ENCODE measurements around the gene CDH23. TPM values are rescaled to one million over a fixed set of nuclear protein-coding genes. Genes with fewer than 3 reads are reported as not detected.
"Not testable (repeated sequence)": the region's sequence is repeated elsewhere in the genome, so short reads cannot be mapped to it uniquely, and the experiment has no call there.

The CDH23 gene
- 20.1 TPM for total RNA-seq

GRCh38 chr10:71396711-71397295 lies at the start of gene CDH23:
Gene CDH23, plus strand, starts transcription at chr10:71396920. Its CDS starts 42,912 bp downstream, at chr10:71439832.
- ATAC-seq = peak; percentile 57
- DNase-seq (ENCODE audit: low spot score) = peak; percentile 77
- intact Hi-C loops (cut with DNase I) = loop anchor here (5.0 kb wide), 1 partner anchor 170 kb away; no protein-coding TSS in a partner anchor

GRCh38 chr10:71347587-71348395 lies 48.9 kb upstream of the CDH23 start:
- no peak for ATAC-seq
- no peak for DNase-seq (ENCODE audit: low spot score)
- intact Hi-C loops (cut with DNase I) = no loop called here

DNA sequence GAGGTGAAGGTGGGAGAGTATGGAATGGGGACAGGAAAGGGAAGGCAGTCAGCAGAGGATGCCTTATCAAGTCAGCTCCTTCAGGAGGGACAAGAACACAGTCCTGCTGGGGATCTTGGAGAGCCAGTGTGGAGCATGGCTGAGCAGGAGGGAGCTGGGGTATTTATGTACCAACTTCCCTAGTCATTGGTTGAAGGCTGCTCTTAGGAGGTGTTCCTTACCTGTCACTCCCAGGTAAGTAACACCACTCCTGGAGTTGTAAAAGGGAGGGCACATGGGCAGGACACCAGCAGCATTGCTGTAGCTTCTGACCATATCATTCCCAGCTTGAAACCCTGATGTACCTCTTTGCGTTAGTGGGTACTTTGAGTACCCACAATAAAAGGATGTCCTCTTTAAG lies 47.9 kb upstream of the CDH23 start:
- DNase-seq (ENCODE audit: low spot score) (no peak), ATAC-seq (no peak)
- intact Hi-C loops (cut with DNase I) = no loop called here

GRCh38 chr10:71349406-71349805 lies 47.3 kb upstream of the CDH23 start:
- no peak for DNase-seq (ENCODE audit: low spot score)
- no peak for ATAC-seq
- intact Hi-C loops (cut with DNase I) = no loop called here

DNA sequence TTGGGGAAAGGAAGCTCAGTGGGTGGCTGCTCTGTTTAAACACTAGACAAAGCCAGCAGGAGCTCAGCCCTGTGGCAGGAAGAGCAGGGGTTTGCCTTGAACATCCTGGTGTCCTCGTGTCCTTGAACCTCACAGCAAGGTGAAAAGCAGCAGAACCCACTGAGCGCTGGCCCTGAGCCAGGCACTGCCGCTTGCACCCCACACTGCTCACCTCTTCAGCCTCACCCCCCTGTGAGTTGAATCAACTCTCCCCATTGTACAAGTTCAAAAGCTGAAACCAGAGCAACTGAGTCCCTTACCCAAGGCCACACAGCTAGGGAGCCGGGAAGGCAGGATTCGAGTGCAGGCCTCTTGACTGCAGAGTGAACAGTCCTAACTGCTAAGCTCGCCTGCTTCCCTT lies 45.6 kb upstream of the CDH23 start:
- intact Hi-C loops (cut with DNase I) = no loop called here
- ATAC-seq (no peak), DNase-seq (ENCODE audit: low spot score) (no peak)

DNA sequence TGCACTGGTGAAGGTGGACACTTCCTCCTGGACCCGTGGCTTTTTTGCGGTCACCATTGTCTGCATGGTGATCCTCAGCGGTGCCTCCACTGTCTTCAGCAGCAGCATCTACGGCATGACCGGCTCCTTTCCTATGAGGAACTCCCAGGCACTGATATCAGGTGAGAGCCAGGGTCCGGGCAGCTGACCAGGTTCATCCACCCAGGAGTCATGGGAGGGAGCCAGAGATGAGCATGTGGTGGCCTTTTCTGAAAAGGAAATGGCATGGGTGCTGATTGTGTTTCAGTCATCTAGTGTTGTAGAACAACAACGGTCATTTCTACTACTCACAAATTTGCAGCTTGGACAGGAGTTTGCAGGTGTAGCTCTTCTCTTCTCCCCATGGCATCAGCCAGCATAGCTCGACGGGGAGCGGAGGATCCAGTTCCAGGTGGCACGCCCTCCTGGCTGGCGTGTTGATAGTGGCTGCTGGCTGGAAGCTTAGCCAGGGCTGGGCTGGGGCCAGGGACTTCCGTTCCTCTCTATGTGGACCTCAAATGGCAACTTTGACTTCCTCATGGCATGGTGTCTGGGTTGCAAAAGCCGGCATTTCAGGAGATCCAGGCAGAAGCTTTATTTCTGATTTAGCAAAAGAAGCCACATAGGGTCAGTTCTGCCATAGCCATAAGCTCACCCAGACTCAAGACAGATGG lies 44.9 kb upstream of the CDH23 start:
- peak; percentile 46 for ATAC-seq
- intact Hi-C loops (cut with DNase I) = no loop called here
- no peak for DNase-seq (ENCODE audit: low spot score)

- no peak for ATAC-seq
- intact Hi-C loops (cut with DNase I) = no loop called here
- no peak for DNase-seq (ENCODE audit: low spot score)
Measured at GRCh38 chr10:71353639-71354038, 43.1 kb upstream of the CDH23 start.

DNA sequence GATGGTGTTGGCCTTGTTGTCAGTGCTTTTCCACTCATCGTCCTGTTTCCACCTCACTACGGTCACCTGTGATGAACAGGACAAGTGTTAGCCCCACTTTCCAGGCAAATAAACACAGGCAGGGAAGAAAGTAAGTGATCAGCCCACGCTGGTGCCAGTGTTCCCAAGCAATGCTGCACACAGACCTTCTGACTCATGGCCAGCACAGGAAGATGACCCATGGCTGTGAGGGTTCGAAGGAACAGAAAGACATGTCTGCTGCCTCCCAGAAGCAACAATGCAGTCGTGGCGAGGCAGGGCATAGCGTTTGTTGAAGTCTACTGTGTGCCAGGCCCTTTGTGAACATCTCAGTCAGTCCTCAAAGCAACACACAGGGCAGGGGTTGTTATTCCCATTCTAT lies 41.9 kb upstream of the CDH23 start:
- intact Hi-C loops (cut with DNase I) = no loop called here
- no peak for ATAC-seq
- no peak for DNase-seq (ENCODE audit: low spot score)

GRCh38 chr10:71355886-71356285 lies 40.8 kb upstream of the CDH23 start:
- no peak for DNase-seq (ENCODE audit: low spot score)
- intact Hi-C loops (cut with DNase I) = no loop called here
- no peak for ATAC-seq

DNA sequence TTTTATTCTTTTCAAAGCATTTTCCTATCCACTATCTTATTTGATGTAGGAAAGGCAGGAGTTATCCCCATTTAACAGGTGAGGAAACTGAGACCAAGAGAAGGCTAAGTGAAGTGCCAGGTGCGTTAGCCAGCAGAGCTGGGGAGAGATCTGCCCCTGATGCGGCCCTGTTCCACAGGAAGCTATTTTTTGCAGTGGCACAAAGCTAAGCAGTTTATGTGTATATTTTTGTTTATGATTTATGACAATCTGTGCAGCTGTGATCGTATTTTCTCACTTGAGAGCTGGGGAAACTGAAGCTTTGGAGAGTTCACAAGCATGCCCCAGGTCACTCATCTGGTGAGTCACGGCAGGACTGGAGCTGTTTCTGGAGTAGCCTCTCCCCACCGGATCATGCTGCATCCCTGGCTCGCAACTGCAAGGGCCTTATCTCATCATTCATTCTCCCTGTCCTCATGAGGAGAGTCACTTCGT lies 38.9 kb upstream of the CDH23 start:
- intact Hi-C loops (cut with DNase I) = no loop called here
- no peak for DNase-seq (ENCODE audit: low spot score)
- ATAC-seq = peak; percentile 48

DNA sequence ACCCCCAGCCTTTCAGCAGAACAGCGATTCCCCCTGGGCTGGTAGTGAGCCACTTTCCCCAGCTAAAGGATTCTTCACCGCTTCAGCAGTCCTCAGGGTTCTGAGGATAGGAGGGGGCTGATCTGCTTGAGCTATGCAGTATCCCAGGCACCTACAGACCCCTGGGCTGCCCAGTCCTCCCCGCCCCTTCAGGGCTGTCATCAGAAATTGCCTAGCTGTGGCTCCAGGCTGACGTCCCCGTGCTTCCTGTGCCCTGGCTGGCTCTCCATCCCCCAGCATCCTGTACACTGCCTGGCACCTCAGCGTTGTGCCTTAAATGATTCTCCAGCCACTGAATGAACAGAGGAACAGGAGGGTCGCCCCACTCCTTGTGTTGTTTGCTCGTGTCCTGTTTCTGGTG lies 38.4 kb upstream of the CDH23 start:
- intact Hi-C loops (cut with DNase I) = no loop called here
- ATAC-seq (peak; percentile 29), DNase-seq (ENCODE audit: low spot score) (no peak)

DNA sequence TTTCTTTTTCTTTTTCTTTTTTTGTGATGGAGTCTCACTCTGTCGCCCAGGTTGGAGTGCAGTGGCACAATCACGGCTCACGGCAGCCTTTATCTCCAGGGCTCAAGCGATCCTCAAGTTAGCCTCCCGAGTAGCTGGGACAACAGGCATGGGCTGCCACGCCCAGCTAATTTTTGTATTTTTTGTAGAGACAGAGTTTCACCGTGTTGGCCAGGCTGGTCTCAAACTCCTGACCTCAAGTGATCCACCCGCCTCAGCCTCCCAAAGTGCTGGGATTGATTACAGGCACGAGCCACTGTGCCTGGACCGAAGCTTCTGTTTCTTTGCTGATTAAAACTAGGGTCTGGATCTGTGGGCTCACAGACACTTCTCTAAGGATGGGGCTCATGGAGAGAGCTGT lies 37.8 kb upstream of the CDH23 start:
- ATAC-seq; intact Hi-C loops (cut with DNase I); DNase-seq (ENCODE audit: low spot score): not testable (repeated sequence)

DNA sequence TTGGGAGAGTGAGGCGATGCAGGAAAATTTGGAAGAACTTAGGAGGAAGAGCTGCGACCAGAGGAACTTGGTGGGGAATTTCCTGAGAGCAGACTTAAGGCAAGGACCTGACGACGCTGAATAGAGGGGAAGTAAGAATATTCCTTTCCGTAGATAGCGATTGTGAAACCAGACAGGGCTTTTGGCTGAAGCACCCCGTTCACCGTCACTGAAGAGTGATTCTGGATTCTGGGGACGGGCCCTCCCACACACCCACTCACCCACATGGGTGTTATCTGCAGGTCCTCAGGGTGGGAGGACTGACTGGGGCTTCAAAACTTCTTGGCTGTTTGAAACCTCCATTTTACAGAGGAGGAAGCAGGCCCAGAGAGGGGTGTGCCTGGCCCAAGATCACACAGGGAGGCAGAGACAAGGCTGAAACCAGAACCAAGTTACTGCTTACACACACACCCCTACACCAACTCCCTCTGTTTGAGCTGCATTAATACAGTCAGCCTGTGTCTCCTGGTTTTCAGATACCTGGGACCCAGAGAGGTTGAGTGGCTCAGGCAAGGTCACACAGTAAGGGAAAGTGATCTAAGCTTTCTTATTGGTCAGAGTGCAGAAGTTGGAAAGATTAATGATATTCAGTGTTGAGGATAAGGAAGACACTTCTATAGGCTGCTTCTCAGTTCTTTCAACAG lies 37.2 kb upstream of the CDH23 start:
- intact Hi-C loops (cut with DNase I) = no loop called here
- no peak for DNase-seq (ENCODE audit: low spot score)
- ATAC-seq = peak; percentile 69

DNA sequence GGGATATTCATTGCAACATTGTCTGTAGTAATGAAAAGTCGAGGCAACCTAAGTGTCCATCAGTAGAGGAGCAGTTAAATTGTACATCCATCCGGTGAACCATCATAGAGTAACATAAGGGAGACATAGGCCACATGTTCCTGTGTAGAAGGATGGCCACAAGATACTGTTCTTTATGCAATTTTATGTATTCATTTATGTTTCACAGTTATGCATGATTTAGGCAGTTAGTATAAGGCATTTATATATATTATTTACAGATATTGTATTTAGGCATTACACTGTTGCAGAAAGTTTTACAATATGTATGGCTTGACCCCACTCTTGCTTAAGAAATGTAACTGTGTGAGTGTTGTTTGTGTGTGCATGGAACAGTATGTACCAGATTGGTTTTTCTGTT lies 36.0 kb upstream of the CDH23 start:
- no peak for DNase-seq (ENCODE audit: low spot score)
- ATAC-seq = no peak
- intact Hi-C loops (cut with DNase I) = no loop called here

GRCh38 chr10:71361581-71361980 lies 35.1 kb upstream of the CDH23 start:
- no peak for ATAC-seq
- intact Hi-C loops (cut with DNase I) = no loop called here
- DNase-seq (ENCODE audit: low spot score) = no peak

GRCh38 chr10:71362141-71362540 lies 34.6 kb upstream of the CDH23 start:
- no peak for ATAC-seq
- intact Hi-C loops (cut with DNase I) = no loop called here
- DNase-seq (ENCODE audit: low spot score) = no peak

DNA sequence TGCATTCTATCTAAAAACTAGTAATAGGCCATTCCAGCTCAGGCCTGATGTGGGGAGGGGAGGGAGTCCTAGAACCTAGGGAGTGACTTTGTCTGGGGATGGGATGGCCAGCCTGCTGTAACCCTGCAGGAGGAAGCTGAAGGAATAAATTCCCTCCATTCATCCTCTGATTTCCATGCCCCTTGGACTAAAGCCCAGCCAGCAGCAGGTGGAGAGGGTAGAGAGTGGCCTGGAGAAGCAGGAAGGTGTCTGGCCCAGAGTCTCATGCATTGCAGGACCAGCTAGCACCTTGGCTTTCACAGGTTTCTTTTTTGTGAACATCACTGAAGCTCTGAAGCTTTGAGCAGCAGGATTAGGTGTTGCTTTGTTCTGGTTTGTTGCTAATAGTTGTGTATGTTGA lies 32.8 kb upstream of the CDH23 start:
- ATAC-seq = no peak
- no peak for DNase-seq (ENCODE audit: low spot score)
- intact Hi-C loops (cut with DNase I) = no loop called here

GRCh38 chr10:71365366-71365765 lies 31.4 kb upstream of the CDH23 start:
- no peak for ATAC-seq
- intact Hi-C loops (cut with DNase I) = no loop called here
- no peak for DNase-seq (ENCODE audit: low spot score)

- intact Hi-C loops (cut with DNase I) = no loop called here
- no peak for DNase-seq (ENCODE audit: low spot score)
- ATAC-seq = no peak
Measured at GRCh38 chr10:71366690-71367089, 30.0 kb upstream of the CDH23 start.

DNA sequence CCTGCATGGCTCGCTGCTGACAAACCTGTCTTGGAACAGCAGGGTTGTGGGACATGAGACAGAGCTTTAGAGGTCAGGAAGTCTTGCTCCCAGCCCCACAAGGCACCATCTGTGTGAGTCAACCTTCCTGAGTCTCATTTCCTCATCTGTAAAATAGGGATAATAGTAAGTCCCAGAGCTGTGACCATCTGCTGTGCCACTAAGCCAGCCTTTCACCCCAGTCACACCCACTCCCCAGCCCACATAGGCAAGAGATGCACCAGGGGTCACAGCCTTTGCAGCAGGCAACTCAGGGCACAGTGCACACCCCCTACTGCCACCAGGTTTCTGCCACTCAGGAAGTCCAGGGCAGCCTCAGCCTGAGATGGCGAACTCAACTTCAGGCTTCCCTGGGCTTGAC lies 29.4 kb upstream of the CDH23 start:
- no peak for ATAC-seq
- no peak for DNase-seq (ENCODE audit: low spot score)
- intact Hi-C loops (cut with DNase I) = no loop called here

Data from sciatic nerve (tissue), 2 donors.